ENCODE results near the gene PCDH7. TPM values are rescaled to one million over a fixed set of nuclear protein-coding genes. Genes with fewer than 3 reads are reported as not detected.

Gene PCDH7
- total and polyA plus RNA-seq, 7 donors = 0.04 to 1.6 (median 0.55) TPM

DNA sequence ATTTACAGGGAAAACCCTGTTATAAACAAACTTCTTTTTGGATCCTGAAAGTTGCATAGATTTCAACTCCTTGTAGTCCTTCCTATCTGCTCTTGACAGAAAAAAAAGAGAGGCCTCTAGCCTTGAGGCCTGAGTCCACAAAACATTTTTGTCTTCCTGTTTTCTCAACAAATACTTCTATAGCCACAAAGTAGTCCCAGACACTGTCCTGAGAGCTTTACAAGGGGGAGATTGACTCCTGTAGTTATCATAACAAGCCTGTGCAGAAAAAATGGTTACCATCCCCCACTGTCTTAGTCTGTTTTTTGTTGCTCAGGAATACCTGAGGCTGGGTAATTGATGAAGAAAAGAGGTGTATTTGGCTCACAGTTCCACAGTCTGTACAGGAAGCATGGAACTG, 35.2 kb downstream of the PCDH7 start:
- Histone ChIP-seq H3K36me3 (ENCODE audit: insufficient read depth in 1 of 2, low read depth in 1 of 2) (no peaks in the 10 kb centered on the region), H3K4me1 (no peaks in the 10 kb centered on the region), H3K27me3 (ENCODE audit: insufficient read depth in 3 of 3, low read length in 2 of 3) (no peaks in the 10 kb centered on the region), H3K27ac (no peak overlapping the region), H3K4me3 (no peak overlapping the region), H3K9me3 (no peaks in the 10 kb centered on the region)
- DNase-seq (no peak), ATAC-seq (no peak)
- TF ChIP-seq, protein P1, sequence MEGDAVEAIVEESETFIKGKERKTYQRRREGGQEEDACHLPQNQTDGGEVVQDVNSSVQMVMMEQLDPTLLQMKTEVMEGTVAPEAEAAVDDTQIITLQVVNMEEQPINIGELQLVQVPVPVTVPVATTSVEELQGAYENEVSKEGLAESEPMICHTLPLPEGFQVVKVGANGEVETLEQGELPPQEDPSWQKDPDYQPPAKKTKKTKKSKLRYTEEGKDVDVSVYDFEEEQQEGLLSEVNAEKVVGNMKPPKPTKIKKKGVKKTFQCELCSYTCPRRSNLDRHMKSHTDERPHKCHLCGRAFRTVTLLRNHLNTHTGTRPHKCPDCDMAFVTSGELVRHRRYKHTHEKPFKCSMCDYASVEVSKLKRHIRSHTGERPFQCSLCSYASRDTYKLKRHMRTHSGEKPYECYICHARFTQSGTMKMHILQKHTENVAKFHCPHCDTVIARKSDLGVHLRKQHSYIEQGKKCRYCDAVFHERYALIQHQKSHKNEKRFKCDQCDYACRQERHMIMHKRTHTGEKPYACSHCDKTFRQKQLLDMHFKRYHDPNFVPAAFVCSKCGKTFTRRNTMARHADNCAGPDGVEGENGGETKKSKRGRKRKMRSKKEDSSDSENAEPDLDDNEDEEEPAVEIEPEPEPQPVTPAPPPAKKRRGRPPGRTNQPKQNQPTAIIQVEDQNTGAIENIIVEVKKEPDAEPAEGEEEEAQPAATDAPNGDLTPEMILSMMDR (IDR thresholded peaks at IDR 0.05) = no peak
- intact Hi-C loops (cut with DNase I) = no loop called here

DNA sequence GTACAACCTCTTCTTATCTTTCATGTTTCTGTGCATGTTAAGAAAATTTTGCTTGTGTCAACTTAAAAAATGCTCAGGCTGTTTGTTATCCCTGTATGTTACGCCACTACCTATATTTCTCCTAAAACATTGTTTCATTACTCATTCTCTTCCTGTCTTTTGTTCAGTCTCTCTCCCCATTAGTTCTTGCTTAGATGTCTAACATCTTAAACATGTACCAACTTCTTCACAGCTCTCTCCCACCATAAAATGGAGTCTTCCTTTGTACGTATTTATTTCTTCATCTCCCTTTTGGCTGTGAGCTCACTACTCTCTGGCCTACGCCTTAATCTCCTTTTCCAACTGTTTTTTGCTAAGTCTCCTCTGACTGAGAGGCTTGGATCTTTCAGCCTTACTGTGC, 36.4 kb downstream of the PCDH7 start:
- TF ChIP-seq, protein P1 (IDR thresholded peaks at IDR 0.05) = no peak
- H3K9me3 ChIP-seq = no peaks in the 10 kb centered on the region
- H3K27me3 ChIP-seq (ENCODE audit: insufficient read depth in 3 of 3, low read length in 2 of 3) = no peaks in the 10 kb centered on the region
- no peaks in the 10 kb centered on the region for H3K36me3 ChIP-seq (ENCODE audit: insufficient read depth in 1 of 2, low read depth in 1 of 2)
- no peak overlapping the region for H3K27ac ChIP-seq
- no peaks in the 10 kb centered on the region for H3K4me1 ChIP-seq
- WGBS, 3 donors = 93 to 97% (median 93%) methylated on average over 3 of the region's 3 CpGs
- H3K4me3 ChIP-seq = no peak overlapping the region
- no peak for ATAC-seq
- DNase-seq = no peak
- intact Hi-C loops (cut with DNase I) = no loop called here

- 86 to 88% (median 87%) methylated on average over 6 of the region's 6 CpGs for WGBS, 3 donors
- no peaks in the 10 kb centered on the region for H3K36me3 ChIP-seq (ENCODE audit: insufficient read depth in 1 of 2, low read depth in 1 of 2)
- H3K4me1 ChIP-seq = no peaks in the 10 kb centered on the region
- TF ChIP-seq, protein P1 (IDR thresholded peaks at IDR 0.05) = no peak
- H3K4me3 ChIP-seq = no peak overlapping the region
- intact Hi-C loops (cut with DNase I) = no loop called here
- DNase-seq (no peak), ATAC-seq (no peak)
- H3K9me3 ChIP-seq = no peaks in the 10 kb centered on the region
- no peak overlapping the region for H3K27ac ChIP-seq
- H3K27me3 ChIP-seq (ENCODE audit: insufficient read depth in 3 of 3, low read length in 2 of 3) = no peaks in the 10 kb centered on the region
Measured at GRCh38 chr4:30757357-30757756, 37.2 kb downstream of the PCDH7 start.

DNA sequence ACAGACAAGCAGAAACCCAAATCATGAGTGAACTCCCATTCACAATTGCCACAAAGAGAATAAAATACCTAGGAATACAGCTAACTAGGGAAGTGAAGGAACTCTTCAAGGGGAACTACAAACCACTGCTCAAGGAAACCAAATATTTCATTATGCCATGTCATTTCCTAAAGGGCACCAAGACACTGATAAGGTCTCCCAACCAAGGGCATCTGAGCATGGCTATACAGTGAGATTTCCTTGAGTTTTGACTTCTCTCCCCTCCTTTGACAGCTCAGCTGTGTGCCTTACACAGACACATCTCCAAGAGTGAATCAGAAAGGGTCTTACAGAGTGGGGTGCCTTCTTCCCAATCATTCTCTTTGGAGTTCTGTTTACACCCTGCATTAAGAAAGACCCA, 40.4 kb downstream of the PCDH7 start:
- no peaks in the 10 kb centered on the region for H3K4me1 ChIP-seq
- no peak overlapping the region for H3K27ac ChIP-seq
- H3K4me3 ChIP-seq = no peak overlapping the region
- ATAC-seq = no peak
- no peak for DNase-seq
- no peaks in the 10 kb centered on the region for H3K27me3 ChIP-seq (ENCODE audit: insufficient read depth in 3 of 3, low read length in 2 of 3)
- TF ChIP-seq, protein P1 (IDR thresholded peaks at IDR 0.05) = no peak
- intact Hi-C loops (cut with DNase I) = no loop called here
- no peaks in the 10 kb centered on the region for H3K36me3 ChIP-seq (ENCODE audit: insufficient read depth in 1 of 2, low read depth in 1 of 2)
- no peaks in the 10 kb centered on the region for H3K9me3 ChIP-seq

DNA sequence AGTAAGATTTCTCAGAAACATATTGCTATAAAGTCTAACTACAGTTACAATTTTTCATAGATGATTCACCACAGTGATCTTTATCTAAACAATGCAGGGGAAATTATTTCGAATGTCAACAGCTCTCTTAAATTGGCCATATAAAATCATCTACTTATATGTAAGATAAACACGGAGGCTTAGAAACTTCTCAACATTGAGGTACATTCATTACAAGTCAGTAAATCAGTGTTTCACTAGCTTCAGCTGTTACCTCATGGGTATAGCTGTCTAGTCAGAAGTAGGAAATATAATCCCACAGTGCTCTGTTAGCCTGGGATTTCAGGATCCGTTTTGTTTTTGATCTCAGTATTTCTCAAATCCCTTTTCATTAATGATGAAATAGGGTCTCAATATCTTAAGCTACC, 43.2 kb downstream of the PCDH7 start:
- Histone ChIP-seq H3K4me3 (no peak overlapping the region), H3K4me1 (no peaks in the 10 kb centered on the region), H3K36me3 (ENCODE audit: insufficient read depth in 1 of 2, low read depth in 1 of 2) (no peaks in the 10 kb centered on the region), H3K27me3 (ENCODE audit: insufficient read depth in 3 of 3, low read length in 2 of 3) (no peaks in the 10 kb centered on the region), H3K9me3 (no peaks in the 10 kb centered on the region), H3K27ac (no peak overlapping the region)
- TF ChIP-seq, protein P1 (IDR thresholded peaks at IDR 0.05) = no peak
- no peak for DNase-seq
- intact Hi-C loops (cut with DNase I) = no loop called here
- WGBS, 3 donors = 53 to 62% (median 53%) methylated on average over 3 of the region's 3 CpGs
- no peak for ATAC-seq

Data from psoas muscle (tissue), 8 donors.